Measurements from ENCODE around the gene TRPM3. TPM values are rescaled to one million over a fixed set of nuclear protein-coding genes. Genes with fewer than 3 reads are reported as not detected.

The TRPM3 gene
- total RNA-seq, 4 donors from 2014 or later = 2.4 to 11.1 (median 5.6) TPM

DNA sequence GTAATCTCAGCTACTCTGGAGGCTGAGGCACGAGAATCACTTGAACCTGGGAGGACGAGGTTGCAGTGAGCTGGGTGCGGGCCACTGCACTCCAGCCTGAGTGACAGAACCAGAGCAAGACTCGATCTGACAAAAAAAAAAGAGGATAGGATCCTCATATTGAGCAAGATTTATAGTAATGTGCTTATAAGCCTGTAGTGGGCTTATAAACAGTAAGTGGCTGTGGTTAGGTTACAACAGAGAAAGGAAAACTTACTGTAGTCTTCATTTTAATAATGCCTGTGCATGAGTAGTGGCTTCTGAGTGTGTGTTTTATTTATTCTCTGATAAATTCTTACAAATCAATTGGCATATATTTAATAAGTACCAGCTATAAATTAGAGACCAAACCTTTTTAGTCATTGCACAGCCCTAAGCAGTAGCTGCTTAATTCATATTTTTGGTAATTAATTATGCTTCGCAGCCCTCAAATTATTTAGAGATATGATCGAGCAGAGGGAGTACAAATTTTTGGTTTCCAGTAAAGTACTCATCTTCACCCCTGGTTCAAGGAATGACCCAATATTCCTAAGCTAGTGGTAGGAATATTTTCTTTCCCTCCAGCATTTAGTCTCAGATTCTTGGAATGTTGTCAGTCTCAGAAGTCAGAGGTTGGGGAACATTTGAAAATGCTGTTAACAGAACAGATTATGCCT lies 633.2 kb downstream of the TRPM3 start:
- Histone ChIP-seq H3K4me3 (replicated peaks in 1 of 3) (no peak overlapping the region), H3K36me3 (no peaks in the 10 kb centered on the region), H3K27me3 (no peaks in the 10 kb centered on the region), H3K27ac (peak overlapping the region; percentile 46 to 60 (median 60)), H3K9me3 (no peaks in the 10 kb centered on the region), H3K4me1 (peaks cover 19 to 33% of the 10 kb centered on the region in 2 donors)
- intact Hi-C loops (cut with DNase I) = no loop called here
- TF ChIP-seq POLR2A (IDR thresholded peaks at IDR 0.05) = no peak
- TF ChIP-seq, protein P1, sequence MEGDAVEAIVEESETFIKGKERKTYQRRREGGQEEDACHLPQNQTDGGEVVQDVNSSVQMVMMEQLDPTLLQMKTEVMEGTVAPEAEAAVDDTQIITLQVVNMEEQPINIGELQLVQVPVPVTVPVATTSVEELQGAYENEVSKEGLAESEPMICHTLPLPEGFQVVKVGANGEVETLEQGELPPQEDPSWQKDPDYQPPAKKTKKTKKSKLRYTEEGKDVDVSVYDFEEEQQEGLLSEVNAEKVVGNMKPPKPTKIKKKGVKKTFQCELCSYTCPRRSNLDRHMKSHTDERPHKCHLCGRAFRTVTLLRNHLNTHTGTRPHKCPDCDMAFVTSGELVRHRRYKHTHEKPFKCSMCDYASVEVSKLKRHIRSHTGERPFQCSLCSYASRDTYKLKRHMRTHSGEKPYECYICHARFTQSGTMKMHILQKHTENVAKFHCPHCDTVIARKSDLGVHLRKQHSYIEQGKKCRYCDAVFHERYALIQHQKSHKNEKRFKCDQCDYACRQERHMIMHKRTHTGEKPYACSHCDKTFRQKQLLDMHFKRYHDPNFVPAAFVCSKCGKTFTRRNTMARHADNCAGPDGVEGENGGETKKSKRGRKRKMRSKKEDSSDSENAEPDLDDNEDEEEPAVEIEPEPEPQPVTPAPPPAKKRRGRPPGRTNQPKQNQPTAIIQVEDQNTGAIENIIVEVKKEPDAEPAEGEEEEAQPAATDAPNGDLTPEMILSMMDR (IDR thresholded peaks at IDR 0.05) = no peak
- DNase-seq = no peak
- 86 to 92% methylated on average over 6 of the region's 6 CpGs for whole genome bisulfite sequencing, 2 donors

DNA sequence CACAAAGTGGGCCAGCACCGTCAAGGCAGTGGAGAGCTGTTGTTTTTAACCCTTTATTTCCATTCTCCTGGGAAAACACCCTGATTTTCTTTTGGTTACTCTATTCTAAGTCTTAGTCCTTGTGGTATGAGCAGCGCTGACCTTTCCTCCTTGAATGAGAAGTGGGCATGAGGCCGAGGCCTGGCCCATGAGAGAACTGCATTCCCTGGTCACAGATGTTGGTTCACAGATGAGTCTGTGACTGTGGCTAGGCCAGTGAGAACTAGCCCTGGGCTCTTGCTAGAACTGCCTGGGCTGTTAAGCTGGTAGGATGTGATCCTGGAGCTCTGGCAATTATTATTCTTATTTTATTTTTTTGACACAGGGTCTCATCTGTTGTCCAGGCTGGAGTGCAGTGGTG lies 635.3 kb downstream of the TRPM3 start:
- Histone ChIP-seq H3K9me3 (no peaks in the 10 kb centered on the region), H3K27me3 (no peaks in the 10 kb centered on the region), H3K4me3 (replicated peaks in 1 of 3) (no peak overlapping the region), H3K27ac (peak overlapping the region in 2 of 3 donors; percentile 51 to 90), H3K36me3 (no peaks in the 10 kb centered on the region), H3K4me1 (peaks cover 31 to 44% of the 10 kb centered on the region in 2 donors)
- intact Hi-C loops (cut with DNase I) = no loop called here
- 70 to 72% methylated on average over 3 of the region's 3 CpGs for WGBS, 2 donors
- TF ChIP-seq POLR2A (IDR thresholded peaks at IDR 0.05) = no peak
- TF ChIP-seq, protein P1 (IDR thresholded peaks at IDR 0.05) = no peak
- DNase-seq = no peak

DNA sequence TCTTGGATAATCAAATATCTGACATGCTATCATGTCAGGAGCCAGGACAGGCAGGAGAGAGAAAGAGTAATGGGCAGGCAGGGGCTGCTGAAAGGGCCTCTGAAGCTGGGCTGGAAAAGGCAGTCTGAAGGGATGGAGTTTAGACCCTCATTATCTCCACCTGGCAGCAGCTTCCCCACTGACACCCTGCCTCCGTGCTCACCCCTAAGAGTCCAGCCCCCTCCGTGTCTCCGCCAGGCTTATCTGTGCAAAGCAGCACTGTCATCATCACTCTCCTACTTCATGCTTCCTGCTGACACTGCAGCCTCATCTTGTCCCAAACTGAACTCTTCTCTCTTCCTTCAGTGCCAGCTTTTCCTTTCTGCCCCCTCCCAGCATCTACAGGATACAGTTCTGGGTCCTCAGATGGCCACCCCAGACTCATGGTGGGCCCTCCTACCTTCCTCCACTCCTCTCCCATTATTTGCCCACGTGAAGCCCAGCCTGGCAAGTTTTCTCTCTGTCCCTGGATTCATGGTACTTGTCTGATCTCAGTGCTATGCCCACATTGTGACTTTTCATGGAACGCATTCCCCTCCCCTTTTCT lies 636.1 kb downstream of the TRPM3 start:
- intact Hi-C loops (cut with DNase I) = no loop called here
- TF ChIP-seq POLR2A (IDR thresholded peaks at IDR 0.05) = no peak
- TF ChIP-seq, protein P1 (IDR thresholded peaks at IDR 0.05) = no peak
- DNase-seq = no peak
- WGBS, 2 donors = 76 to 81% methylated on average over 5 of the region's 5 CpGs
- H3K27me3 ChIP-seq = no peaks in the 10 kb centered on the region
- H3K27ac ChIP-seq = peak overlapping the region; percentile 51 to 90 (median 65)
- H3K36me3 ChIP-seq = no peaks in the 10 kb centered on the region
- H3K9me3 ChIP-seq = no peaks in the 10 kb centered on the region
- H3K4me1 ChIP-seq = peaks cover 36 to 51% of the 10 kb centered on the region in 2 donors
- no peak overlapping the region for H3K4me3 ChIP-seq (replicated peaks in 1 of 3)

DNA sequence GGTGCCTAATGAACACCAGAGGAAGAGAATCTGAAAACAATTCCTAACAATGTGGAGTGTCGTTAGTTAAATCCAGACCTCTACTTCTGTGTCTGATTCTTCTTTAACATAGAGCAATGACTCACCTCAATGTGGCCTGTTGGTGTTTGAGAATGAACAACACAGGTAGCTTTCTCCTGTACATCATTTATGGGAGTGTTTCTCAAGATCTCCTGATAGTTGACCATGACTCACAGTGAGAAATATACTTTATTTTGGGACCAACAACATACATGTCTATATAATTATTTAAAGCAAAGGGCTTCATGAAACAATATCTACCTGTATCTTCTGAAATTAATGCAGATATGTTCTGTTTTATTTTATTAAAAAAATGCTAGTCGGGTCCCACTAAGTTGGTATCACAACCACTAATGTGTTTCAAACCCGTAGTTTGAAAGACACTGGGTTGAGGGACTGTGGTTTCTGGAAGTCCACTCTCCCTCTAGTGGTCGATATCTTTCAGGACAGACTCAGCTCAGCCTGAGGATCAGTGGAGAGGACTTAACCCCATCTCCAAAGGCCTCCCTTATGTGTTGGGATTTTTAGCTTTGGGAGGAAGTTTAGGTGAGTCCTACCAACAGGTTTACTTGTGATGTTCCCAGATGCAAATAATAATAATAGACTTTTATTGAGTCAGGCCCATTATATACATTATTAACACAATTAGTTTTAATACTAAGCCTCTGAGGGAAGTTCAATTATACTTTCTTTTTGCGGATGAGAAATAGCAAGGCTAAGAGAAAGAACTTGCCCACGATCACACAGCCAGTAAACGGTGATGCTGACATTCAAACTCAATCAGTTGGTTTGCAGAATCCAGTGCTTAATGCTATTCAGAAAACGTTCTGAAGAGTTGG lies 636.9 kb downstream of the TRPM3 start:
- Histone ChIP-seq H3K4me3 (replicated peaks in 1 of 3) (no peak overlapping the region), H3K9me3 (no peaks in the 10 kb centered on the region), H3K36me3 (no peaks in the 10 kb centered on the region), H3K27ac (peak overlapping the region; percentile 65 to 97 (median 90)), H3K27me3 (no peaks in the 10 kb centered on the region), H3K4me1 (peaks cover 45 to 59% of the 10 kb centered on the region in 2 donors)
- peak; percentile 36 to 38 for DNase-seq
- 58 to 63% methylated on average over 8 of the region's 8 CpGs for WGBS, 2 donors
- intact Hi-C loops (cut with DNase I) = no loop called here
- no peak for TF ChIP-seq POLR2A (IDR thresholded peaks at IDR 0.05)
- TF ChIP-seq, protein P1 (IDR thresholded peaks at IDR 0.05) = peak; percentile 45 to 78 (median 71)
